HepG2 (cell line): ENCODE results near the gene ACD. TPM values are rescaled to one million over a fixed set of nuclear protein-coding genes. Genes with fewer than 3 reads are reported as not detected.

Experiments
- ATAC-seq: fragments of 200-7000 bp; cut with Tn5 transposase; 3 replicates; pipeline ENCODE4 v1.9.1; 2020; ENCODE audit warnings: mild to moderate bottlenecking, moderate library complexity
- BruUV-seq: library from RNA; stranded (reverse); fragments of 400-500 nt; replicated peaks from 2 replicates; lab custom pipeline; 2021; lab: Mats Ljungman, UMichigan
- CTCF ChIA-PET: fragments of 300-600 bp; formaldehyde crosslinking; extraction: SDS; loops from one replicate; lab custom pipeline; 2021; ENCODE audit warnings: low total read pairs, inconsistent platforms, low intra/inter-chr PET ratio; lab: Yijun Ruan, JAX
- POLR2A ChIA-PET: fragments of 350-600 bp; sonication (Branson Sonifier 250); formaldehyde crosslinking; loops from one replicate; lab custom pipeline; 2020; ENCODE audit warnings: antibody characterized with exemption, inconsistent platforms; lab: Yijun Ruan, JAX
- DNase-seq: peaks from one replicate; pipeline ENCODE4 v3.0.0-alpha.2; 2015; ENCODE audit warnings: low spot score
- FAIRE-seq: peaks from 3 replicates; lab custom pipeline; 2011; peaks lifted over from hg19 to GRCh38; lab: Jason Lieb, UNC
- H2AFZ ChIP-seq: one replicate; pipeline ENCODE4 v1.6.1; 2011; ENCODE audit warnings: low read length, inconsistent platforms
- H3K27ac ChIP-seq: fragments of 300-600 bp; 3 replicates; pipeline ENCODE4 v1.8.0; 2011; ENCODE audit warnings: mixed run types, mild to moderate bottlenecking, mixed read lengths, low read length, inconsistent platforms; ENCODE audit not compliant: insufficient read depth; ENCODE audit errors: extremely low read length
- H3K27me3 ChIP-seq, 2 experiments: fragments of 200-600 bp in 1 of 2; 2 replicates in 1 of 2; 3 replicates in 1 of 2; pipeline versions ENCODE4 v1.6.0 to v1.8.0; 2011; ENCODE audit warnings: low read length in 2 of 2, mild to moderate bottlenecking in 2 of 2, moderate library complexity in 2 of 2, inconsistent platforms in 1 of 2; ENCODE audit not compliant: insufficient read depth in 2 of 2, control insufficient read depth in 1 of 2
- H3K36me3 ChIP-seq, 2 experiments: fragments of 200-600 bp in 1 of 2; replicated peaks in 1 of 2; 2 replicates in 1 of 2; 3 replicates in 1 of 2; pipeline versions ENCODE4 v1.5.1 to v1.8.0; 2011; ENCODE audit warnings: low read length in 2 of 2, inconsistent platforms in 1 of 2; ENCODE audit not compliant: insufficient read depth in 2 of 2, control insufficient read depth in 1 of 2
- H3K4me1 ChIP-seq: 2 replicates; pipeline ENCODE4 v1.5.1; 2012; ENCODE audit warnings: low read length, inconsistent platforms; ENCODE audit not compliant: insufficient read depth
- H3K4me2 ChIP-seq: 2 replicates; pipeline ENCODE4 v1.6.0; 2011; ENCODE audit warnings: low read depth, low read length, inconsistent platforms
- H3K4me3 ChIP-seq, 3 experiments: fragments of 200-600 bp in 1 of 3; sonication (generic), shearing (Covaris generic) in 1 of 3; replicated peaks in 1 of 3; 2 replicates each; pipeline ENCODE4 v1.5.1; 2011 to 2016; ENCODE audit warnings: low read length in 3 of 3, inconsistent platforms in 2 of 3, low read depth in 2 of 3, mild to moderate bottlenecking in 2 of 3, control low read depth in 1 of 3, mixed read lengths in 1 of 3; ENCODE audit not compliant: insufficient read depth in 1 of 3
- H3K79me2 ChIP-seq: one replicate; pipeline ENCODE4 v1.6.1; 2011; ENCODE audit warnings: low read length, inconsistent platforms; ENCODE audit not compliant: insufficient read depth
- H3K9ac ChIP-seq: 2 replicates; pipeline ENCODE4 v1.6.0; 2011; ENCODE audit warnings: mild to moderate bottlenecking, low read depth, low read length, inconsistent platforms; ENCODE audit not compliant: insufficient read depth
- H3K9me3 ChIP-seq: 2 replicates; pipeline ENCODE4 v1.5.1; 2012; ENCODE audit warnings: mild to moderate bottlenecking, low read length
- H4K20me1 ChIP-seq: 2 replicates; pipeline ENCODE4 v1.6.0; 2011; ENCODE audit warnings: inconsistent platforms, mild to moderate bottlenecking, low read length, moderate library complexity; ENCODE audit not compliant: insufficient read depth
- ASH2L ChIP-seq: fragments of 300-600, 200-600 bp; sonication (generic); IDR thresholded peaks from 2 replicates; pipeline ENCODE4 v1.7.0; 2017; ENCODE audit warnings: low read depth, mild to moderate bottlenecking, moderate library complexity, mixed read lengths, low read length; ENCODE audit not compliant: insufficient read length
- BHLHE40 ChIP-seq: IDR thresholded peaks from 2 replicates; pipeline ENCODE4 v1.6.1; 2011; ENCODE audit warnings: low read length, improper control_type of control experiment
- CEBPB ChIP-seq: IDR thresholded peaks from 2 replicates; pipeline ENCODE4 v1.6.1; 2011; ENCODE audit warnings: low read depth, low read length, improper control_type of control experiment, borderline replicate concordance
- CENPT ChIP-seq: sonication (generic); formaldehyde crosslinking; IDR thresholded peaks from 2 replicates; pipeline ENCODE4 v1.8.0; 2022; ENCODE audit warnings: low read depth, mild to moderate bottlenecking, moderate library complexity, missing genetic modification reagents
- GATAD2A ChIP-seq: IDR thresholded peaks from 2 replicates; pipeline ENCODE4 v1.6.1; 2016
- MYC ChIP-seq: sonication (generic); formaldehyde crosslinking; IDR thresholded peaks from 2 replicates; pipeline ENCODE4 v1.9.0; 2021; ENCODE audit warnings: missing genetic modification reagents, borderline replicate concordance
- NCOA5 ChIP-seq: sonication (generic); formaldehyde crosslinking; IDR thresholded peaks from 2 replicates; pipeline ENCODE4 v1.4.0; 2020; ENCODE audit warnings: missing genetic modification reagents
- NFIC ChIP-seq: IDR thresholded peaks from 2 replicates; pipeline ENCODE4 v1.6.1; 2012; ENCODE audit warnings: mild to moderate bottlenecking, low read length, inconsistent platforms
- PRMT3 ChIP-seq: sonication (generic); formaldehyde crosslinking; IDR thresholded peaks from 2 replicates; pipeline ENCODE4 v1.8.1; 2022; ENCODE audit warnings: low read depth, mild to moderate bottlenecking, moderate library complexity, missing genetic modification reagents, borderline replicate concordance
- SMYD3 ChIP-seq: sonication (generic); formaldehyde crosslinking; IDR thresholded peaks from 2 replicates; pipeline ENCODE4 v1.8.1; 2023; ENCODE audit warnings: mild to moderate bottlenecking, missing genetic modification reagents
- THRA ChIP-seq: sonication (generic); formaldehyde crosslinking; IDR thresholded peaks from 2 replicates; pipeline ENCODE4 v1.4.0; 2020; ENCODE audit warnings: missing genetic modification reagents, borderline replicate concordance
- ZNF160 ChIP-seq: sonication (generic); formaldehyde crosslinking; IDR thresholded peaks from 2 replicates; pipeline ENCODE4 v1.8.0; 2022; ENCODE audit warnings: mild to moderate bottlenecking, inconsistent platforms, missing genetic modification reagents
- whole genome bisulfite sequencing: methylation state at CpG from one replicate; pipeline ENCODE4 v1.1.6; 2017; ENCODE audit warnings: low lambda C conversion rate; 5-methylcytosine and 5-hydroxymethylcytosine counted together
- in situ Hi-C: cut with HindIII; loops from 2 replicates; pipeline ENCODE4 v1.10.0; 2017; ENCODE audit warnings: low pct_unique_long_range_greater_than_20kb; ENCODE audit not compliant: extremely low pct_ligation_motif_present
- intact Hi-C: fragments of 100-400 bp; cut with micrococcal nuclease; formaldehyde crosslinking; loops from one replicate; pipeline ENCODE4 v1.10.0; 2022; ENCODE audit not compliant: unreplicated experiment
- polyA plus RNA-seq, 8 experiments: library from polyadenylated mRNA; depleted of rRNA in 3 of 8; stranded (reverse) in 7 of 8; unstranded in 1 of 8; fragments of >200 nt; fragmentation: Illumina TruSeq in 4 of 8; extraction: Trizol in 4 of 8; gene quantifications; 2 replicates each; pipeline versions ENCODE4 v1.2.1 to v1.2.3, GENCODE V29; 2011 to 2016; ENCODE audit warnings: low read depth in 4 of 8, missing spikeins in 1 of 8, mixed read lengths in 1 of 8; ENCODE audit not compliant: insufficient read depth in 1 of 8
- total RNA-seq, 5 experiments: library from RNA; depleted of rRNA; stranded (reverse); fragments of >200 nt; fragmentation: Illumina TruSeq; extraction: Trizol; gene quantifications; 2 replicates each; pipeline ENCODE4 v1.2.3, GENCODE V29; 2016; ENCODE audit warnings: low read depth in 1 of 5
- TF ChIP-seq, protein P1 (sequence below): sonication (generic); formaldehyde crosslinking; IDR thresholded peaks from 2 replicates; pipeline ENCODE4 v1.5.1; 2020; ENCODE audit warnings: mild to moderate bottlenecking, missing genetic modification reagents, moderate library complexity
- TF ChIP-seq, protein P2 (sequence below): IDR thresholded peaks from 2 replicates; pipeline ENCODE4 v1.6.1; 2016; ENCODE audit warnings: missing compliant biosample characterization, missing genetic modification reagents, borderline replicate concordance

ACD gene
- total and polyA plus RNA-seq, 2 of the 13 experiments (the other 11 are each of a cell fraction or from before 2014, with no cell fraction given) = 32.6 to 38.3 TPM

DNA sequence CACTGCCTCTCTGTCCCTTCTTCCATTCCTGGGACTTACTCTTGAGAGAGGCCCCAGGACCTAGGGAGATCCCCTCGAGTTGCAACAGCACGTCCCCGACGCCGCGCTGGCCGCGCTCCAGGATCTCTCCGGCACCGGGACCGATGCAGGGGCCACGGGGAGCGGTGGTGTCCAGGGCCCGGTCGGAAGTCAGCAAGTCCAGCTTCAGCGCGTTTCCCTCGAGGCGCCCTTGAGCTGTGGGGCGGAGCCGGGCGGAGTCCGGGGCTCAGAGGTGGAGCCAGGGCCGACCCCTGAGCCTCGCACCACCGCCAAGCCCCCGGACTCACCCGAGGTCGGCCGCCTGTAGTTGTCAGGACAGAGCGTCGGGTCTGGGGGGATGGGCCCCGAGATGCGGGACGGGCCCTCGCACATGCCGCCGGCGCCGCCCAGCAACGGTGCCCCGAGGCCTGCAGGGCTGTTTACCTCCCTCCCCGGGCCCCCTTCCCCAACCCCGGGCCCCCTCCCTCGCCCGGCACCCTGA lies 6.0 kb upstream of the ACD start:
- H2AFZ ChIP-seq = no peak overlapping the region
- DNase-seq = peak; percentile 54
- H3K4me1 ChIP-seq = peaks cover 38% of the 10 kb centered on the region
- intact Hi-C loops (no loop called here), in situ Hi-C loops (loop anchor here (5.0 to 10.0 kb wide), 2 partner anchors 141 to 269 kb away; partner anchors contain the start of genes CTRL, PSMB10, RANBP10 and TSNAXIP1)
- peak overlapping the region; percentile 98 for H3K4me2 ChIP-seq
- H3K27ac ChIP-seq = peak overlapping the region; percentile 67
- CTCF ChIA-PET = interaction anchor here (3.0 to 4.2 kb wide), 2 partner anchors 119 to 145 kb away, joined by 20 to 118 read pairs; no protein-coding TSS in a partner anchor
- H4K20me1 ChIP-seq = no peaks in the 10 kb centered on the region
- no TSS peak for BruUV-seq
- peak overlapping the region; percentile 76 for H3K9ac ChIP-seq
- POLR2A ChIA-PET = interaction anchor here (1.4 to 3.8 kb wide), 9 partner anchors 15 to 185 kb away, joined by 4 to 28 read pairs (median 5); partner anchors contain the start of genes ATP6V0D1, CTCF, NUTF2 and RANBP10
- 3% methylated on average over 31 of the region's 46 CpGs for WGBS
- no peaks in the 10 kb centered on the region for H3K9me3 ChIP-seq
- ATAC-seq = peak; percentile 44
- peak overlapping the region; percentile 77 to 96 (median 88); a peak in 5 of 6 replicates for H3K4me3 ChIP-seq
- FAIRE-seq = no peak
- H3K36me3 ChIP-seq = peaks cover 0 to 3% of the 10 kb centered on the region in 2 experiments; a peak in 1 of 5 replicates
- H3K79me2 ChIP-seq = no peaks in the 10 kb centered on the region
- H3K27me3 ChIP-seq = no peaks in the 10 kb centered on the region; a peak in 1 of 5 replicates
- TF ChIP-seq ASH2L = peak; percentile 69
- TF ChIP-seq, protein P1, sequence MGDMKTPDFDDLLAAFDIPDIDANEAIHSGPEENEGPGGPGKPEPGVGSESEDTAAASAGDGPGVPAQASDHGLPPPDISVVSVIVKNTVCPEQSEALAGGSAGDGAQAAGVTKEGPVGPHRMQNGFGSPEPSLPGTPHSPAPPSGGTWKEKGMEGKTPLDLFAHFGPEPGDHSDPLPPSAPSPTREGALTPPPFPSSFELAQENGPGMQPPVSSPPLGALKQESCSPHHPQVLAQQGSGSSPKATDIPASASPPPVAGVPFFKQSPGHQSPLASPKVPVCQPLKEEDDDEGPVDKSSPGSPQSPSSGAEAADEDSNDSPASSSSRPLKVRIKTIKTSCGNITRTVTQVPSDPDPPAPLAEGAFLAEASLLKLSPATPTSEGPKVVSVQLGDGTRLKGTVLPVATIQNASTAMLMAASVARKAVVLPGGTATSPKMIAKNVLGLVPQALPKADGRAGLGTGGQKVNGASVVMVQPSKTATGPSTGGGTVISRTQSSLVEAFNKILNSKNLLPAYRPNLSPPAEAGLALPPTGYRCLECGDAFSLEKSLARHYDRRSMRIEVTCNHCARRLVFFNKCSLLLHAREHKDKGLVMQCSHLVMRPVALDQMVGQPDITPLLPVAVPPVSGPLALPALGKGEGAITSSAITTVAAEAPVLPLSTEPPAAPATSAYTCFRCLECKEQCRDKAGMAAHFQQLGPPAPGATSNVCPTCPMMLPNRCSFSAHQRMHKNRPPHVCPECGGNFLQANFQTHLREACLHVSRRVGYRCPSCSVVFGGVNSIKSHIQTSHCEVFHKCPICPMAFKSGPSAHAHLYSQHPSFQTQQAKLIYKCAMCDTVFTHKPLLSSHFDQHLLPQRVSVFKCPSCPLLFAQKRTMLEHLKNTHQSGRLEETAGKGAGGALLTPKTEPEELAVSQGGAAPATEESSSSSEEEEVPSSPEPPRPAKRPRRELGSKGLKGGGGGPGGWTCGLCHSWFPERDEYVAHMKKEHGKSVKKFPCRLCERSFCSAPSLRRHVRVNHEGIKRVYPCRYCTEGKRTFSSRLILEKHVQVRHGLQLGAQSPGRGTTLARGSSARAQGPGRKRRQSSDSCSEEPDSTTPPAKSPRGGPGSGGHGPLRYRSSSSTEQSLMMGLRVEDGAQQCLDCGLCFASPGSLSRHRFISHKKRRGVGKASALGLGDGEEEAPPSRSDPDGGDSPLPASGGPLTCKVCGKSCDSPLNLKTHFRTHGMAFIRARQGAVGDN (CRISPR knock-in tag) = peak; percentile 85
- peak; percentile 55 for TF ChIP-seq MYC (CRISPR knock-in tag)
- peak; percentile 28; the same call in 1 of the 2 replicates for TF ChIP-seq CEBPB
- no peak for TF ChIP-seq NCOA5 (CRISPR knock-in tag)
- TF ChIP-seq BHLHE40 = no peak
- TF ChIP-seq ZNF160 (CRISPR knock-in tag) = 0 out of 2 replicates have a peak, but pooled peaks have one; percentile 64
- 0 out of 2 replicates have a peak, but pooled peaks have one; percentile 52 for TF ChIP-seq CENPT
- TF ChIP-seq, protein P2, sequence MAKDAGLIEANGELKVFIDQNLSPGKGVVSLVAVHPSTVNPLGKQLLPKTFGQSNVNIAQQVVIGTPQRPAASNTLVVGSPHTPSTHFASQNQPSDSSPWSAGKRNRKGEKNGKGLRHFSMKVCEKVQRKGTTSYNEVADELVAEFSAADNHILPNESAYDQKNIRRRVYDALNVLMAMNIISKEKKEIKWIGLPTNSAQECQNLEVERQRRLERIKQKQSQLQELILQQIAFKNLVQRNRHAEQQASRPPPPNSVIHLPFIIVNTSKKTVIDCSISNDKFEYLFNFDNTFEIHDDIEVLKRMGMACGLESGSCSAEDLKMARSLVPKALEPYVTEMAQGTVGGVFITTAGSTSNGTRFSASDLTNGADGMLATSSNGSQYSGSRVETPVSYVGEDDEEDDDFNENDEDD (CRISPR knock-in tag) = 0 out of 2 replicates have a peak, but pooled peaks have one; percentile 47
- TF ChIP-seq THRA (CRISPR knock-in tag) = 0 out of 2 replicates have a peak, but pooled peaks have one; percentile 16
- 0 out of 2 replicates have a peak, but pooled peaks have one; percentile 55 for TF ChIP-seq PRMT3 (CRISPR knock-in tag)
- TF ChIP-seq SMYD3 = 0 out of 2 replicates have a peak, but pooled peaks have one; percentile 34
- peak; percentile 44; the same call in 1 of the 2 replicates for TF ChIP-seq GATAD2A
- TF ChIP-seq NFIC = no peak
